Left ventricle myocardium inferior (tissue), 1 donor: ENCODE results near the gene GPLD1. TPM values are rescaled to one million over a fixed set of nuclear protein-coding genes. Genes with fewer than 3 reads are reported as not detected.

Experiments used
- DNase-seq: peaks from one replicate; pipeline ENCODE4 v3.0.0-alpha.2; 2020
- H3K27ac ChIP-seq: fragments of 200-600 bp; replicated peaks from 2 replicates; pipeline ENCODE4 v1.8.0; 2021
- H3K27me3 ChIP-seq: fragments of 200-600 bp; 2 replicates; pipeline ENCODE4 v1.8.0; 2021; ENCODE audit warnings: low read depth
- H3K36me3 ChIP-seq: fragments of 200-600 bp; 2 replicates; pipeline ENCODE4 v1.8.0; 2021
- H3K4me1 ChIP-seq: fragments of 200-600 bp; 2 replicates; pipeline ENCODE4 v1.8.0; 2021
- H3K4me3 ChIP-seq: fragments of 200-600 bp; 2 replicates; pipeline ENCODE4 v1.8.0; 2021; ENCODE audit warnings: mild to moderate bottlenecking, moderate library complexity
- H3K9me3 ChIP-seq: fragments of 200-600 bp; replicated peaks from 2 replicates; pipeline ENCODE4 v1.8.0; 2021
- CTCF ChIP-seq: fragments of 200-600 bp; IDR thresholded peaks from 2 replicates; pipeline ENCODE4 v1.8.0; 2021; ENCODE audit warnings: antibody characterized with exemption, mild to moderate bottlenecking, borderline replicate concordance
- intact Hi-C: fragments of 100-400 bp; cut with micrococcal nuclease; formaldehyde crosslinking; loops from one replicate; pipeline ENCODE4 v1.11.0; 2022
- long read RNA-seq: library from polyadenylated mRNA; unstranded; transcript quantifications from one replicate; pipeline ENCODE4 v2.0.0, GENCODE V29; 2021
- total RNA-seq: library from RNA; stranded (reverse); fragmentation: NEBNext Ultra II Directional; extraction: Animal tissue kit (Norgen Biotek cat#: 25700); gene quantifications from one replicate; pipeline ENCODE4 v1.2.1, GENCODE V29; 2021
- donor health status: DM: no; HTN: yes; CAD: no; lungs with severe emphysema.

GPLD1 gene
- 0.71 TPM for total RNA-seq
- long read RNA-seq: 0 reads

- no peak for DNase-seq
- peak within 1 kb of the TSS; percentile 45 for H3K27ac ChIP-seq
- no peak for TF ChIP-seq CTCF
- intact Hi-C loops: no loop called here
- H3K27me3 ChIP-seq: no peaks in the 10 kb centered on the region
- peaks cover 19% of the 10 kb centered on the region for H3K4me1 ChIP-seq
- no peaks in the 10 kb centered on the region for H3K9me3 ChIP-seq
- no peak within 1 kb of the TSS for H3K4me3 ChIP-seq
- no peaks in the 10 kb centered on the region for H3K36me3 ChIP-seq
Measured at GRCh38 chr6:24489470-24489869, at the start of gene GPLD1. Gene GPLD1 (minus strand): TSS chr6:24489578. CDS start chr6:24489511, 67 bp downstream.

- TF ChIP-seq CTCF: no peak
- intact Hi-C loops: no loop called here
- no peak overlapping the region for H3K4me3 ChIP-seq
- DNase-seq: no peak
- H3K27me3 ChIP-seq: no peaks in the 10 kb centered on the region
- H3K27ac ChIP-seq: no peak overlapping the region
- peaks cover 24% of the 10 kb centered on the region for H3K36me3 ChIP-seq
- H3K9me3 ChIP-seq: no peaks in the 10 kb centered on the region
- H3K4me1 ChIP-seq: no peaks in the 10 kb centered on the region
Measured at GRCh38 chr6:24537771-24538385, 48.5 kb upstream of the GPLD1 start.

- DNase-seq: no peak
- intact Hi-C loops: no loop called here
- Histone ChIP-seq H3K27ac (no peak overlapping the region), H3K27me3 (no peaks in the 10 kb centered on the region), H3K9me3 (no peaks in the 10 kb centered on the region), H3K36me3 (peaks cover 30% of the 10 kb centered on the region), H3K4me1 (no peaks in the 10 kb centered on the region), H3K4me3 (no peak overlapping the region)
- no peak for TF ChIP-seq CTCF
Measured at GRCh38 chr6:24537082-24537699, 47.8 kb upstream of the GPLD1 start.

- no peaks in the 10 kb centered on the region for H3K27me3 ChIP-seq
- no peak for TF ChIP-seq CTCF
- no peaks in the 10 kb centered on the region for H3K9me3 ChIP-seq
- no peak overlapping the region for H3K4me3 ChIP-seq
- intact Hi-C loops: no loop called here
- no peaks in the 10 kb centered on the region for H3K4me1 ChIP-seq
- no peak for DNase-seq
- H3K36me3 ChIP-seq: peaks cover 34% of the 10 kb centered on the region
- H3K27ac ChIP-seq: no peak overlapping the region
Measured at GRCh38 chr6:24536466-24536865, 47.1 kb upstream of the GPLD1 start.

GRCh38 chr6:24535210-24535609 lies 45.8 kb upstream of the GPLD1 start:
- intact Hi-C loops: no loop called here
- Histone ChIP-seq H3K4me1 (no peaks in the 10 kb centered on the region), H3K27ac (no peak overlapping the region), H3K4me3 (no peak overlapping the region), H3K36me3 (peaks cover 39% of the 10 kb centered on the region), H3K9me3 (no peaks in the 10 kb centered on the region), H3K27me3 (no peaks in the 10 kb centered on the region)
- no peak for DNase-seq
- TF ChIP-seq CTCF: no peak
